Epithelial cell of esophagus (primary cell): ENCODE data around the gene NFIA.

Source experiments
- DNase-seq: peaks from one replicate; pipeline ENCODE4 v3.0.0; 2010; ENCODE audit warnings: low read depth
- H3K4me3 ChIP-seq: 2 replicates; pipeline ENCODE4 v1.5.1; 2011; ENCODE audit warnings: mild to moderate bottlenecking, low read length, control low read depth
- CTCF ChIP-seq: IDR thresholded peaks from 2 replicates; pipeline ENCODE4 v1.5.1; 2011; ENCODE audit warnings: low read depth, mild to moderate bottlenecking, low read length, control low read depth, inconsistent platforms; ENCODE audit not compliant: insufficient read depth; ENCODE audit errors: missing control alignments

Gene NFIA

GRCh38 chr1:61330018-61330417 is 247.7 kb downstream of the NFIA start:
- no peak for TF ChIP-seq CTCF
- no peak overlapping the region for H3K4me3 ChIP-seq
- no peak for DNase-seq

GRCh38 chr1:61330571-61330970 is 248.2 kb downstream of the NFIA start:
- TF ChIP-seq CTCF = no peak
- DNase-seq = peak; percentile 55
- H3K4me3 ChIP-seq = no peak overlapping the region

- TF ChIP-seq CTCF = no peak
- no peak overlapping the region for H3K4me3 ChIP-seq
- DNase-seq = no peak
Measured at GRCh38 chr1:61332196-61332753, 249.9 kb downstream of the NFIA start.

- no peak for TF ChIP-seq CTCF
Measured at GRCh38 chr1:61332796-61333195, 250.4 kb downstream of the NFIA start.

GRCh38 chr1:61334718-61335589 is 252.6 kb downstream of the NFIA start:
- no peak for TF ChIP-seq CTCF
- no peak overlapping the region for H3K4me3 ChIP-seq
- DNase-seq = no peak

More at GRCh38 chr1:61332796-61333195, 250.4 kb downstream of the NFIA start:
- H3K4me3 ChIP-seq = no peak overlapping the region
- DNase-seq = no peak

- TF ChIP-seq CTCF = peak; percentile 42
Measured at GRCh38 chr1:61337037-61337436, 254.7 kb downstream of the NFIA start.

More at GRCh38 chr1:61337037-61337436, 254.7 kb downstream of the NFIA start:
- H3K4me3 ChIP-seq = no peak overlapping the region
- peak; percentile 24 for DNase-seq
